GM12873 (cell line): Measurements from ENCODE around the gene SESN2.

Experiments
- TF ChIP-seq, protein P1 (sequence below): IDR thresholded peaks from 2 replicates; pipeline ENCODE4 v1.5.1; 2012; ENCODE audit warnings: low read depth, mild to moderate bottlenecking, moderate library complexity, low read length, control low read depth; ENCODE audit not compliant: insufficient read depth; ENCODE audit errors: missing control alignments

SESN2 gene, protein sequence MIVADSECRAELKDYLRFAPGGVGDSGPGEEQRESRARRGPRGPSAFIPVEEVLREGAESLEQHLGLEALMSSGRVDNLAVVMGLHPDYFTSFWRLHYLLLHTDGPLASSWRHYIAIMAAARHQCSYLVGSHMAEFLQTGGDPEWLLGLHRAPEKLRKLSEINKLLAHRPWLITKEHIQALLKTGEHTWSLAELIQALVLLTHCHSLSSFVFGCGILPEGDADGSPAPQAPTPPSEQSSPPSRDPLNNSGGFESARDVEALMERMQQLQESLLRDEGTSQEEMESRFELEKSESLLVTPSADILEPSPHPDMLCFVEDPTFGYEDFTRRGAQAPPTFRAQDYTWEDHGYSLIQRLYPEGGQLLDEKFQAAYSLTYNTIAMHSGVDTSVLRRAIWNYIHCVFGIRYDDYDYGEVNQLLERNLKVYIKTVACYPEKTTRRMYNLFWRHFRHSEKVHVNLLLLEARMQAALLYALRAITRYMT

DNA sequence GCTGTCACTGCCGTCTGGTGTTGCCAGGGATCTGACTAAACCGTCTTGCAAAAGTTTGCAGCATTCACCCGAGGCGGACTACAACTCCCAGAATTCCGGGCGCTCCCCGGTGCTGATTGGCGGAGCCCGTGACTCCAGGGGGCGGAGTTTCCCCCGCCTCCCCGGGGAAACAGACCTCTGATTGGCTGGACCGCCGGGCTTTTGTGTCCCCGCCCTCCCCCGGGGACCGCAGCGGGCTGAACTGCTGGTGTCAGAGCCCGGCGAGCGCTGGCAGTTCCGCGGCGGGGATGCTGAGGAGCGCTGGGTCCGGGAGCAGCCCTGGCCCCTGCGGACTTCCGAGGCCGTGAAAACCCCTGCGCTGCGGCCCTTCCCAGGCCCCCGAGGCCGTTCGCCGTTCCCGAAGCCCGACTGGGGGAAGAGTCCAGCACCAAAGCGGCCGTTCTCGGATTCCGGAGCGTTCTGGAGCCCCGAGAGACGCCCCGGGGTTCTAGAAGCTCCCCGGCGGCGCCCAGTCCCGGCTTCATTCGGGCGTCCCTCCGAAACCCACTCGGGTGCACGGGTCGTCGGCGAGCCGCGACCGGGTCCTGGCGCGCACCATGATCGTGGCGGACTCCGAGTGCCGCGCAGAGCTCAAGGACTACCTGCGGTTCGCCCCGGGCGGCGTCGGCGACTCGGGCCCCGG is at the start of gene SESN2:
TSS of gene SESN2 (plus strand) at position 267 of the 682 bp plus-strand sequence. CDS start at position 597, 330 bp downstream.
- TF ChIP-seq, protein P1, sequence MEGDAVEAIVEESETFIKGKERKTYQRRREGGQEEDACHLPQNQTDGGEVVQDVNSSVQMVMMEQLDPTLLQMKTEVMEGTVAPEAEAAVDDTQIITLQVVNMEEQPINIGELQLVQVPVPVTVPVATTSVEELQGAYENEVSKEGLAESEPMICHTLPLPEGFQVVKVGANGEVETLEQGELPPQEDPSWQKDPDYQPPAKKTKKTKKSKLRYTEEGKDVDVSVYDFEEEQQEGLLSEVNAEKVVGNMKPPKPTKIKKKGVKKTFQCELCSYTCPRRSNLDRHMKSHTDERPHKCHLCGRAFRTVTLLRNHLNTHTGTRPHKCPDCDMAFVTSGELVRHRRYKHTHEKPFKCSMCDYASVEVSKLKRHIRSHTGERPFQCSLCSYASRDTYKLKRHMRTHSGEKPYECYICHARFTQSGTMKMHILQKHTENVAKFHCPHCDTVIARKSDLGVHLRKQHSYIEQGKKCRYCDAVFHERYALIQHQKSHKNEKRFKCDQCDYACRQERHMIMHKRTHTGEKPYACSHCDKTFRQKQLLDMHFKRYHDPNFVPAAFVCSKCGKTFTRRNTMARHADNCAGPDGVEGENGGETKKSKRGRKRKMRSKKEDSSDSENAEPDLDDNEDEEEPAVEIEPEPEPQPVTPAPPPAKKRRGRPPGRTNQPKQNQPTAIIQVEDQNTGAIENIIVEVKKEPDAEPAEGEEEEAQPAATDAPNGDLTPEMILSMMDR = no peak

DNA sequence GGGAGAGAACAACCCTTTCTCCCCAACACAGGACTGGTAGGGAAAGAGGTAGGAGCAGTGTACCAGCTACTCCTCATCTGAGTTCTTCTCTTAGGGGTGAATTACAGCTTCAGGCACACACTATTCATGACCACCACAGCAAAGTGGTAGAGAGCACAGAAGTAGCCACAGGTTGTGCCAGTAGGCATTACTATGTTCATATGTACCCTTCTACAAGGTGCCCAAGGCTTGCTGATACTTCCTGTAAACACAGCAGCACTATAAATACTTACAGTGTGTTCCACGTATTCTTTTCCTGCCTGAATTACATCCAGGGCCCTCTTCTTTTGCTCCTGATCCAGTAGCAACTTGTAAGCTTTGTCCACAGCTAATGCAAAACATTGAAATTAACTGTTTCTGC is 49.6 kb upstream of the SESN2 start:
- TF ChIP-seq, protein P1 = no peak

DNA sequence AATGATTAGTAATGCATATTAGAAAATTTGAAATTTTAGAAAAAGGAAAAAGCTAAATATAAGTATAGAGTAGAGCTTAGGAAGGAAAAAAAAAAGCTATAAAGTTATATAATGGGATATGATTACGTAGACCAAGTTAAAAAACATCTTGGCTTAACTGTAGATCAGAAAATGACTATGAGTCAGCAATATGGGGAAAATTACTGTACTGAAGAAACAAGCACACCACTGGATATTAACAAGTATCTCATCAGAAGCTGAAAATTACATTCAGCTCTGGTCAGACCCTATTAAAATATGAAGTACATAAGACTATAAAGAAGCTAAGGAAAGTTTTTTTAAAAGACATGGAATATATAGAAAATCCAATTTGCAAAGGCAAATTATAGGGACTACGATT is 46.0 kb upstream of the SESN2 start:
- TF ChIP-seq, protein P1 = no peak

DNA sequence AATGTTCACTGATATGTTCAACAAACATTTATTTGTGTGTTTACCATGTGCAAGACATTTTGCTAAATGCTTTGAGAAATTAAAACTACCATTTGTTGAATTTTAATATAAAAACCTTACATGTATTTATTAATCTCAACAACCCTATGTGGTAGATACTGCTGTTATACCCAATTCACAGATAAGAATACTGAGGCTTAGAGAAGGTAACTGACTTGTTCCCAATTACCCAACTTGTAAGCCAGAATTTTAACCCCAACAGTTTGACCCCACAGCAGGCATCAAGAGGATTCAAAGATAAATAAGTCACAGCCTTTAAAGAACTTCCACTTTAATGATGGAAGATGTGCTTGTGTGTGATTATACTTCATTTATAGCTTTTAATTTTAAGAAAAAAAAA is 30.2 kb upstream of the SESN2 start:
- TF ChIP-seq, protein P1 = no peak

DNA sequence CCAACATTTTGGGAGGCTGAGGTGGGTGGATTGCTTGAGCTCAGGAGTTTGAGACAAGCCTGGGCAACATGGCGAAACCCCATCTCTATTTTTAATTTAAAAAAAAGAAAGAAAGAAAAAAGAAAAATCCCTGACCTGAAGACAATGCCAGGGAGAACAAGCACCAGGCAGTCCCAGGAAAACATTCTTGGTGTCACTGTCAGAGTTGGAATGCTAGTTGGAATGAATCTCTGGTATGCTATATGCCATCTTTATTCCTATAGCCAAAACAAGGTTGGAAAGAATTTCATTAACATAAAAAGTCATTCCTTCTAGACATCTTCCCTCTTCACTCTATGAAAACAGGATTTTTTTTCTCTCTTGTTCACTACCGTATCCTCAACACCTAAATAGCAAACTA is 29.3 kb upstream of the SESN2 start:
- TF ChIP-seq, protein P1 = no peak

DNA sequence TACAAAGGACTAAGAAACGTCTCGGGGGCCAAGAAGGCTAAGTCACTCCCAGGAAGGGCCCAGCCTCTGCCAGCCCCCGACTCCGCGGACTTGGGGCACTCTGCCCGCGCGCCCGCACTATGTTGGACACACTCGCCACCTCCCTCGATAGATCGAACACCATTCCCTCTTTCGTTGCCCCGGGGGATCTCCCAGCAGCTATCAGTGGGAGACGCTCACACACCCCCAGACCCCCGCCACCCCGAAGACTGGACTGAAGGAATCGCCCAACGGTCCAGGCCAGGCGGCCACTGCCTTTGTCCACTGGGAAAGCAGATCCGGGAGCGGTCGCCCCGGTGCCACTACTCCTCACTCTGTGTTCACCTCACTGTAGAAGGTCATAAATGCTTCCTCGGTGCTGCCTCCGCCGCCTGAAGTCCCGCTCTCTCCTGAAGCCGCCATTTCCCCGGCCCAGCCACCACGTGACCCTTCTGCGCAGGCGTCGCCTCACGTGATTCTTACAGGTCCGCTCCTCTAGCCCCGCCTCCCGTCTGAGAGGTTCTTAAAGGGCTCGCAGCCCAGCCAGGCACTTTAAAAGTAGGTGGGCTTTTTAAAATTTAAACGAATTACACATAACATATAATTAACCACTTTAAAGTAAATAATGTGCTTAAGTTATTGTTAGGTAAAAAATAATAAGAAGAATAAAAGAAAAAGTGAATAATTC is 26.6 kb upstream of the SESN2 start, which contains the start of gene DNAJC8:
TSS of gene DNAJC8 (minus strand) at position 472 of the 706 bp plus-strand sequence. CDS start at position 441, 31 bp downstream.
- TF ChIP-seq, protein P1 = no peak

DNA sequence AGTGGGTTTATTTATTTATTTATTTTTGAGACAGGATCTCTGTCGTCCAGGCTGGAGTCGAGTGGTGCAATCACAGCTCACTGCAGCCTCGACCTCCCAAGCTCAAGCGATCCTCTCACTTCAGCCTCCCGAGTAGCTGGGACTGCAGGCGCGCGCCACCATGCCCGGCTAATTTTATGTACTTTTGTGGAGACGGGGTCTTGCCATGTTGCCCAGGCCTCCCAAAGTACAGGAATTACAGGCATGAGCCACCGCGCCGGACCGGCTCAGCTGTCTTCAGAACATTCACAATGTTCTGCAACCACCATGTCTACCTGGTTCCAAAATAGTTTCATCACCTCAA is 26.1 kb upstream of the SESN2 start:
- TF ChIP-seq, protein P1 = no peak
